HEK293 (cell line): ENCODE results near the gene EID2.
A peak's percentile ranks its signal among the peaks of the same experiment; 100 is the strongest.

Experiments
- CTCF ChIA-PET: fragments of 350-600 bp; formaldehyde crosslinking; extraction: SDS; loops from one replicate; lab custom pipeline; 2021; ENCODE audit warnings: antibody characterized with exemption; lab: Yijun Ruan, JAX
- POLR2A ChIA-PET: fragments of 300-600 bp; formaldehyde crosslinking; extraction: SDS; loops from one replicate; lab custom pipeline; 2020; ENCODE audit warnings: antibody characterized with exemption, inconsistent platforms; lab: Yijun Ruan, JAX
- H3K27ac ChIP-seq: fragments of 200-500 bp; sonication (Bioruptor generic); 2 replicates; pipeline ENCODE4 v1.5.1; 2014; ENCODE audit warnings: low read depth, low read length, control low read depth, inconsistent platforms; ENCODE audit errors: extremely low read depth
- H3K36me3 ChIP-seq, 2 experiments: fragments of 200-500 bp in 1 of 2; sonication (Bioruptor generic) in 1 of 2; 1 replicate in 1 of 2; 2 replicates in 1 of 2; pipeline ENCODE4 v1.5.1; 2014 to 2017; ENCODE audit warnings: inconsistent platforms in 2 of 2, low read length in 2 of 2; ENCODE audit not compliant: control insufficient read depth in 2 of 2, insufficient read depth in 1 of 2
- H3K4me1 ChIP-seq: fragments of 200-500 bp; sonication (Bioruptor generic); 2 replicates; pipeline ENCODE4 v1.5.1; 2014; ENCODE audit warnings: mild to moderate bottlenecking, low read length, inconsistent platforms; ENCODE audit not compliant: control insufficient read depth, insufficient read depth
- H3K4me3 ChIP-seq: 2 replicates; pipeline ENCODE4 v1.5.1; 2011; ENCODE audit warnings: low read depth, mild to moderate bottlenecking, control low read depth, low read length, moderate library complexity
- H3K9me3 ChIP-seq: fragments of 200-500 bp; sonication (Bioruptor generic); 2 replicates; pipeline ENCODE4 v1.5.1; 2014; ENCODE audit warnings: low read depth, low read length, inconsistent platforms; ENCODE audit not compliant: control insufficient read depth, insufficient read depth
- GLIS2 ChIP-seq: fragments of 450-650 bp; formaldehyde crosslinking; IDR thresholded peaks from 2 replicates; pipeline ENCODE4 v1.5.1; 2016; ENCODE audit warnings: missing biosample characterization, missing genetic modification characterization
- KLF8 ChIP-seq: fragments of 450-650 bp; formaldehyde crosslinking; IDR thresholded peaks from 2 replicates; pipeline ENCODE4 v1.5.1; 2016; ENCODE audit warnings: missing biosample characterization, missing genetic modification characterization
- KLF9 ChIP-seq: fragments of 450-650 bp; formaldehyde crosslinking; IDR thresholded peaks from 2 replicates; pipeline ENCODE4 v1.5.1; 2016; ENCODE audit warnings: missing biosample characterization, missing genetic modification characterization, low read depth
- TCF7L2 ChIP-seq: IDR thresholded peaks from 2 replicates; pipeline ENCODE4 v1.6.1; 2011; ENCODE audit warnings: low read depth, mild to moderate bottlenecking, inconsistent platforms, low read length, moderate library complexity, borderline replicate concordance
- ZBTB1 ChIP-seq: fragments of 450-650 bp; formaldehyde crosslinking; IDR thresholded peaks from 2 replicates; pipeline ENCODE4 v1.5.1; 2016; ENCODE audit warnings: missing biosample characterization, missing genetic modification characterization
- ZBTB10 ChIP-seq: fragments of 450-650 bp; formaldehyde crosslinking; IDR thresholded peaks from 2 replicates; pipeline ENCODE4 v1.5.1; 2016; ENCODE audit warnings: missing biosample characterization, missing genetic modification characterization
- ZBTB26 ChIP-seq: fragments of 450-650 bp; formaldehyde crosslinking; optimal IDR thresholded peaks from 2 replicates; pipeline ENCODE3; 2016; ENCODE audit warnings: missing biosample characterization, mild to moderate bottlenecking, missing genetic modification characterization
- ZBTB44 ChIP-seq: fragments of 450-650 bp; IDR thresholded peaks from 2 replicates; pipeline ENCODE4 v1.5.1; 2018; ENCODE audit warnings: missing biosample characterization, mild to moderate bottlenecking, missing genetic modification characterization
- ZEB2 ChIP-seq: fragments of 450-650 bp; formaldehyde crosslinking; IDR thresholded peaks from 2 replicates; pipeline ENCODE4 v1.5.1; 2016; ENCODE audit warnings: missing biosample characterization, missing genetic modification characterization
- ZNF148 ChIP-seq: fragments of 450-650 bp; formaldehyde crosslinking; IDR thresholded peaks from 2 replicates; pipeline ENCODE4 v1.5.0; 2017; ENCODE audit warnings: missing biosample characterization, missing genetic modification characterization, borderline replicate concordance
- ZNF157 ChIP-seq: fragments of 450-650 bp; formaldehyde crosslinking; IDR thresholded peaks from 2 replicates; pipeline ENCODE4 v1.5.1; 2016; ENCODE audit warnings: missing biosample characterization, missing genetic modification characterization
- ZNF280C ChIP-seq: fragments of 450-650 bp; formaldehyde crosslinking; IDR thresholded peaks from 2 replicates; pipeline ENCODE4 v1.5.1; 2016; ENCODE audit warnings: missing biosample characterization, missing genetic modification characterization
- ZNF335 ChIP-seq: fragments of 450-650 bp; formaldehyde crosslinking; conservative IDR thresholded peaks from 2 replicates; pipeline ENCODE4 v1.5.1; 2016; ENCODE audit warnings: missing biosample characterization, missing genetic modification characterization
- ZNF341 ChIP-seq: fragments of 450-650 bp; formaldehyde crosslinking; IDR thresholded peaks from 2 replicates; pipeline ENCODE4; 2016; ENCODE audit warnings: low read depth, missing biosample characterization, missing genetic modification characterization
- ZNF488 ChIP-seq: fragments of 450-650 bp; formaldehyde crosslinking; IDR thresholded peaks from 2 replicates; pipeline ENCODE4 v1.5.1; 2016; ENCODE audit warnings: missing biosample characterization, missing genetic modification characterization
- ZNF501 ChIP-seq: fragments of 450-650 bp; formaldehyde crosslinking; IDR thresholded peaks from 2 replicates; pipeline ENCODE4 v1.5.1; 2016; ENCODE audit warnings: missing biosample characterization, missing genetic modification characterization
- ZNF529 ChIP-seq: fragments of 450-650 bp; formaldehyde crosslinking; IDR thresholded peaks from 2 replicates; pipeline ENCODE4 v1.5.1; 2017; ENCODE audit warnings: missing genetic modification characterization, missing biosample characterization; ENCODE audit not compliant: insufficient replicate concordance
- ZNF558 ChIP-seq: fragments of 450-650 bp; formaldehyde crosslinking; IDR thresholded peaks from 2 replicates; pipeline ENCODE4 v1.5.1; 2016; ENCODE audit warnings: missing biosample characterization, missing genetic modification characterization
- ZNF596 ChIP-seq: fragments of 450-650 bp; IDR thresholded peaks from 2 replicates; pipeline ENCODE4 v1.5.0; 2018; ENCODE audit warnings: missing biosample characterization, mild to moderate bottlenecking, missing genetic modification characterization, moderate library complexity
- ZNF621 ChIP-seq: fragments of 450-650 bp; formaldehyde crosslinking; IDR thresholded peaks from 2 replicates; pipeline ENCODE4 v1.5.1; 2017; ENCODE audit warnings: missing biosample characterization, missing genetic modification characterization
- ZNF626 ChIP-seq: fragments of 450-650 bp; sonication (Bioruptor Pico); formaldehyde crosslinking; IDR thresholded peaks from 2 replicates; pipeline ENCODE4 v1.5.1; 2018; ENCODE audit warnings: missing biosample characterization, missing genetic modification characterization, inconsistent platforms
- ZNF692 ChIP-seq: fragments of 450-650 bp; formaldehyde crosslinking; IDR thresholded peaks from 2 replicates; pipeline ENCODE4 v1.5.1; 2016; ENCODE audit warnings: missing biosample characterization, missing genetic modification characterization
- ZNF837 ChIP-seq: fragments of 450-650 bp; formaldehyde crosslinking; IDR thresholded peaks from 2 replicates; pipeline ENCODE4 v1.5.1; 2016; ENCODE audit warnings: missing biosample characterization, missing genetic modification characterization
- ZSCAN30 ChIP-seq: fragments of 450-650 bp; IDR thresholded peaks from 2 replicates; pipeline ENCODE4 v1.5.1; 2018; ENCODE audit warnings: missing biosample characterization, mild to moderate bottlenecking, missing genetic modification characterization, moderate library complexity

EID2 gene

GRCh38 chr19:39502640-39503417 lies 37.1 kb downstream of the EID2 start:
- ChIA-PET CTCF (interaction anchor here (0.6 to 2.3 kb wide), 45 partner anchors 8 to 672 kb away, joined by 3 to 42 read pairs (median 6); partner anchors contain the start of genes EID2B, PAF1, PAK4 and PLEKHG2), POLR2A (interaction anchor here (0.7 to 1.4 kb wide), 4 partner anchors 11 to 112 kb away, joined by 3 to 6 read pairs (median 4); partner anchors contain the start of genes MED29, PAF1, RPS16 and TIMM50)
- Histone ChIP-seq H3K9me3 (peaks cover 6% of the 10 kb centered on the region), H3K27ac (no peak overlapping the region), H3K36me3 (no peaks in the 10 kb centered on the region), H3K4me1 (peaks cover 19% of the 10 kb centered on the region), H3K4me3 (no peak overlapping the region)
- 0 out of 2 replicates have a peak, but pooled peaks have one; percentile 8 for TF ChIP-seq ZNF280C
- peak; percentile 70 for TF ChIP-seq KLF9 (tag by site-specific recombination)
- no peak for TF ChIP-seq ZNF488
- TF ChIP-seq ZSCAN30 = peak; percentile 99
- TF ChIP-seq ZNF626 (tag by site-specific recombination) = no peak
- TF ChIP-seq ZNF837 = no peak
- TF ChIP-seq ZNF621 (tag by site-specific recombination) = no peak
- no peak for TF ChIP-seq ZNF341 (tag by site-specific recombination)
- peak; percentile 93 for TF ChIP-seq ZNF335 (tag by site-specific recombination)
- peak; percentile 98 for TF ChIP-seq ZNF692 (tag by site-specific recombination)
- no peak for TF ChIP-seq ZNF558 (tag by site-specific recombination)
- peak; percentile 83 for TF ChIP-seq ZBTB44 (tag by site-specific recombination)
- TF ChIP-seq ZNF529 (tag by site-specific recombination) = no peak
- TF ChIP-seq GLIS2 = peak; percentile 55
- TF ChIP-seq ZNF157 (tag by site-specific recombination) = no peak
- peak; percentile 76 for TF ChIP-seq ZBTB26 (tag by site-specific recombination)
- no peak for TF ChIP-seq ZNF148
- no peak for TF ChIP-seq TCF7L2
- TF ChIP-seq ZBTB1 (tag by site-specific recombination) = no peak
- peak; percentile 85 for TF ChIP-seq ZBTB10 (tag by site-specific recombination)
- no peak for TF ChIP-seq ZEB2
- peak; percentile 72; the same call in 1 of the 2 replicates for TF ChIP-seq ZNF596 (tag by site-specific recombination)
- 0 out of 2 replicates have a peak, but pooled peaks have one; percentile 9 for TF ChIP-seq ZNF501 (tag by site-specific recombination)
- TF ChIP-seq KLF8 (tag by site-specific recombination) = 0 out of 2 replicates have a peak, but pooled peaks have one; percentile 18
